ENCODE results near the gene MYLK.
"Not testable (repeated sequence)": the region's sequence is repeated elsewhere in the genome, so short reads cannot be mapped to it uniquely, and the experiment has no call there.

The MYLK gene

GRCh38 chr3:123600863-123601262 is 283.3 kb downstream of the MYLK start:
- DNase-seq (ENCODE audit: low read depth, low spot score) = not testable (repeated sequence)

- no peak for DNase-seq (ENCODE audit: low read depth, low spot score)
These were observed 286.6 kb downstream of the MYLK start for GRCh38 chr3:123597561-123597960.

GRCh38 chr3:123595396-123596180 is 288.5 kb downstream of the MYLK start:
- DNase-seq (ENCODE audit: low read depth, low spot score) = no peak

GRCh38 chr3:123593381-123593780 is 290.8 kb downstream of the MYLK start:
- no peak for DNase-seq (ENCODE audit: low read depth, low spot score)

- DNase-seq (ENCODE audit: low read depth, low spot score) = no peak
These were observed 293.3 kb downstream of the MYLK start for GRCh38 chr3:123590685-123591450.

GRCh38 chr3:123587401-123587800 is 296.7 kb downstream of the MYLK start:
- DNase-seq (ENCODE audit: low read depth, low spot score) = no peak

- no peak for DNase-seq (ENCODE audit: low read depth, low spot score)
These were observed 297.2 kb downstream of the MYLK start for GRCh38 chr3:123586968-123587367.

GRCh38 chr3:123586131-123586530 is 298.0 kb downstream of the MYLK start:
- peak; percentile 24 for DNase-seq (ENCODE audit: low read depth, low spot score)

- peak; percentile 91 for DNase-seq (ENCODE audit: low read depth, low spot score)
These were observed 298.9 kb downstream of the MYLK start, which contains the start of gene HACD2 for GRCh38 chr3:123584988-123585937. Gene HACD2 (minus strand): TSS chr3:123585053. CDS start chr3:123585027, 26 bp downstream.

- no peak for DNase-seq (ENCODE audit: low read depth, low spot score)
These were observed 299.7 kb downstream of the MYLK start for GRCh38 chr3:123584284-123584987.

- no peak for DNase-seq (ENCODE audit: low read depth, low spot score)
These were observed 300.6 kb downstream of the MYLK start for GRCh38 chr3:123583561-123583960.

- DNase-seq (ENCODE audit: low read depth, low spot score) = no peak
These were observed 301.8 kb downstream of the MYLK start for GRCh38 chr3:123582315-123582714.

- DNase-seq (ENCODE audit: low read depth, low spot score) = no peak
These were observed 308.0 kb downstream of the MYLK start for GRCh38 chr3:123576122-123576521.

GRCh38 chr3:123571973-123572365 is 312.2 kb downstream of the MYLK start:
- no peak for DNase-seq (ENCODE audit: low read depth, low spot score)

GRCh38 chr3:123571264-123571972 is 312.7 kb downstream of the MYLK start:
- no peak for DNase-seq (ENCODE audit: low read depth, low spot score)

GRCh38 chr3:123568875-123569274 is 315.3 kb downstream of the MYLK start:
- DNase-seq (ENCODE audit: low read depth, low spot score) = no peak

- DNase-seq (ENCODE audit: low read depth, low spot score) = no peak
These were observed 316.1 kb downstream of the MYLK start for GRCh38 chr3:123568034-123568433.

- no peak for DNase-seq (ENCODE audit: low read depth, low spot score)
These were observed 320.1 kb downstream of the MYLK start for GRCh38 chr3:123564056-123564455.

GRCh38 chr3:123562547-123562946 is 321.6 kb downstream of the MYLK start:
- DNase-seq (ENCODE audit: low read depth, low spot score) = no peak

GRCh38 chr3:123561188-123561587 is 322.9 kb downstream of the MYLK start:
- no peak for DNase-seq (ENCODE audit: low read depth, low spot score)

Data from brain pericyte (primary cell).